ENCODE measurements around the gene TUBB8B.
"Not testable (repeated sequence)": the region's sequence is repeated elsewhere in the genome, so short reads cannot be mapped to it uniquely, and the experiment has no call there.

GRCh38 chr18:13177-13576 lies 36.2 kb downstream of the TUBB8B start:
- not testable (repeated sequence) for TF ChIP-seq CTCF (IDR thresholded peaks at IDR 0.05; ENCODE audit: insufficient read depth, low read length); POLR2AphosphoS5 (IDR thresholded peaks at IDR 0.05; ENCODE audit: low read depth); GABPA (IDR thresholded peaks at IDR 0.05; ENCODE audit: low read depth); SPI1 (IDR thresholded peaks at IDR 0.05; ENCODE audit: borderline replicate concordance, low read depth); REST (IDR thresholded peaks at IDR 0.05; ENCODE audit: insufficient replicate concordance, low read depth)

Data from HL-60 (cell line).